GM12864 (cell line): ENCODE measurements around the gene SIGLEC1.

ENCODE experiments used
- DNase-seq: peaks from one replicate; pipeline ENCODE4 v3.0.0-alpha.2; 2011; ENCODE audit warnings: low read depth
- H3K4me3 ChIP-seq: 2 replicates; pipeline ENCODE4 v1.5.1; 2011; ENCODE audit warnings: mild to moderate bottlenecking, low read depth, low read length, control low read depth
- TF ChIP-seq, protein P1 (sequence below): IDR thresholded peaks from 2 replicates; pipeline ENCODE4 v1.5.1; 2011; ENCODE audit warnings: low read depth, mild to moderate bottlenecking, moderate library complexity, low read length, control low read depth, inconsistent platforms; ENCODE audit errors: missing control alignments

Gene SIGLEC1

DNA sequence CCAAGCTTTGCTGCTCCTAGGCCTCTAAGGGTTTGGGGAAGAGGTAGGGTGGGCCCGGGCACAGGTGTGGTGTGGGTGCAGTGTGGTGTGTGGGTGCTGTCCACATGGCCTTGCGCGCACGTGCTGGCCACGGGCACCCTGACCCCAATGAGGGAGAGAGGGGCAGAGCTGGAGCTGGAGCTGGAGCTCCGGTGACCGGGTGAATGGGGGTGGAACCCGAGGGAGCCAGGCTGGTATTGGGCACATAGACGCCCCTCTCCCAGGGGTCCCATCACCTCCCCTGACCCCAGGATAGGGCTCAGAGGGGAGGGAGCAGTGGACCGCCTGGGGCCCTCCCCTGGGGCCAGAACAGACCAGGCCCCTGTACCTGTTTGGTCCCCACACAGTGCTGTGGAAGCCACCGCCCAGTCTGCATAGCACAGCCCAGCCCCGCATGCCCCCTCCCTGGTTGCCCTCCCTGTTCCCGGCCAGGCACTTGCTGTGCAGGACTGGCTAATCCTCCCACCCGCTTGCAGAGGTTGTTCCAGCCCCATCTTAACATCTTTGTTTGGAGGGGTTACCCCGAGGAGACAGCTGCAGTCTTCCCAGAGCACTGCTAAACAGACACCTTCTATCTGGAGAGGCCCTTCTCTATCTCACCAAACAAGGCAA, 31.6 kb downstream of the SIGLEC1 start:
- no peak for DNase-seq
- no peak overlapping the region for H3K4me3 ChIP-seq
- TF ChIP-seq, protein P1, sequence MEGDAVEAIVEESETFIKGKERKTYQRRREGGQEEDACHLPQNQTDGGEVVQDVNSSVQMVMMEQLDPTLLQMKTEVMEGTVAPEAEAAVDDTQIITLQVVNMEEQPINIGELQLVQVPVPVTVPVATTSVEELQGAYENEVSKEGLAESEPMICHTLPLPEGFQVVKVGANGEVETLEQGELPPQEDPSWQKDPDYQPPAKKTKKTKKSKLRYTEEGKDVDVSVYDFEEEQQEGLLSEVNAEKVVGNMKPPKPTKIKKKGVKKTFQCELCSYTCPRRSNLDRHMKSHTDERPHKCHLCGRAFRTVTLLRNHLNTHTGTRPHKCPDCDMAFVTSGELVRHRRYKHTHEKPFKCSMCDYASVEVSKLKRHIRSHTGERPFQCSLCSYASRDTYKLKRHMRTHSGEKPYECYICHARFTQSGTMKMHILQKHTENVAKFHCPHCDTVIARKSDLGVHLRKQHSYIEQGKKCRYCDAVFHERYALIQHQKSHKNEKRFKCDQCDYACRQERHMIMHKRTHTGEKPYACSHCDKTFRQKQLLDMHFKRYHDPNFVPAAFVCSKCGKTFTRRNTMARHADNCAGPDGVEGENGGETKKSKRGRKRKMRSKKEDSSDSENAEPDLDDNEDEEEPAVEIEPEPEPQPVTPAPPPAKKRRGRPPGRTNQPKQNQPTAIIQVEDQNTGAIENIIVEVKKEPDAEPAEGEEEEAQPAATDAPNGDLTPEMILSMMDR, result no peak

GRCh38 chr20:3679749-3680700, 32.4 kb downstream of the SIGLEC1 start:
- DNase-seq, result no peak
- H3K4me3 ChIP-seq, result no peak overlapping the region
- TF ChIP-seq, protein P1, result no peak

DNA sequence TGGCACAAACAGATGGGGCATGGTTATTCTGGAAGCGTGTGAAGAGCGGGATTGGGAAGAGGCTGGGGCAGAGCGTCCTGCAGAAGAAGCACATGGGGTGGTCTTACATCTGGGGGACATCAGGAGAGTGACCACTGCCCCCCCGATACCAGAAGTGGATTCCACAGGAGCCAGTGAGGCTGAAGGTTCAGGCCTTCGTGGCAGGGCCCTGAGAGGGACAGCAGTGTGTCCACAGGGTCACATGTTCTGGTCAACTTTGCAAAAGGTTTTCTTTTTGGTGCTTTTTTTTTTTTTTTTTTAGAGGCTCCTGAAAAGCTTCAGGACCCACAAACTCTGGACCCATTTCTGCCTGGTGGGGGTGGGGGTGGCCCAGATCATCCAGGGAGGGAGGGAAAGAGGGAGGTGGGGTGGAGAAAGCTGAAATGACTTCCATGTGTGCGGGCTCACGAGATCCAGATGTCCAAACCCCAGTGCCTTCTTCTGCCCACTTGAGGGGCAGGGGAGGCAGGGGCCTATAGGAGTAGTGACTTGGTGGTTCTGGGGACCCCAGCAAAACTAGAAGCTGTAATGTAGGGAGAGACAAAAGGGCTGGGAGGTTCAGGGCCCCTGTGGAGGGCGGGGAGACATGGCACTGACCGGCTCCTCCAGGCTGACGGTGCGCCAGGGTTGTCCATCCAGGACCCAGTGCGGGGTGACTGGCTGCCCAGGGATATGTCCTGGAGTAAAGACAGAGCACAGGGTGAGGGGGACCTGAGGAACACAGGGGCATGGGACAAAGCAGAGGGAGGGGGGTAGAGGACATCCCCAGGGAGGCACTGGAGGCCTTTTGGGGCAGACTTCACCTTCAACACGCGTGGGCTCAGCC, 33.3 kb downstream of the SIGLEC1 start:
- no peak overlapping the region for H3K4me3 ChIP-seq
- TF ChIP-seq, protein P1, result no peak
- no peak for DNase-seq

- TF ChIP-seq, protein P1, result no peak
- H3K4me3 ChIP-seq, result no peak overlapping the region
- no peak for DNase-seq
These were observed 34.2 kb downstream of the SIGLEC1 start for GRCh38 chr20:3678198-3678597.

DNA sequence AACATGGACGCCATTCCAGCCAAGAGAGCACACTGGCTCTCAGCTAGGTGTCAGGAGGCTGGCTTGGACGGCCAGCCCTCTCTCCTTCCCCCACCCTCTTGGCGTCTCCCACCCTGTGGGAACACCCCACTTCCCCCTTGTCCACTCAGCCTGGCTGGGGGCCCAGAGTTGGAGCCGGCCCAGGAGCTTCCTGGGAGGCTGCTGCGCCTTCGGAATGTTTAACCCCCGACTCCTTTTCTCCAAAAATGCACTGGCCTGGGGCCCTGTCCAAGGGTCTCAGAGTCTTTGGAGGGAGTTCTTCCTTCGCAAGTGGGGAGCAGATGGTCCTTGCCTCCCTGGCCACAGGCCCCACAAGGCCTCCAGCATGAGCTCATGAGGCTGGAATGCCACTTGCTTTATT, 34.7 kb downstream of the SIGLEC1 start:
- H3K4me3 ChIP-seq, result no peak overlapping the region
- TF ChIP-seq, protein P1, result no peak
- no peak for DNase-seq

GRCh38 chr20:3674995-3675900, 37.2 kb downstream of the SIGLEC1 start:
- TF ChIP-seq, protein P1, result no peak
- DNase-seq, result no peak
- H3K4me3 ChIP-seq, result no peak overlapping the region
